Measurements from ENCODE around the gene STRBP.
"Not testable (repeated sequence)": the region's sequence is repeated elsewhere in the genome, so short reads cannot be mapped to it uniquely, and the experiment has no call there.

The STRBP gene

GRCh38 chr9:123191680-123192079 is 76.7 kb downstream of the STRBP start:
- no peak for DNase-seq

- DNase-seq = no peak
Observed at GRCh38 chr9:123191260-123191659, 77.1 kb downstream of the STRBP start.

GRCh38 chr9:123187131-123187530 is 81.3 kb downstream of the STRBP start:
- no peak for DNase-seq

GRCh38 chr9:123186029-123186428 is 82.4 kb downstream of the STRBP start:
- not testable (repeated sequence) for DNase-seq

GRCh38 chr9:123176949-123177348 is 91.4 kb downstream of the STRBP start:
- DNase-seq = no peak

- no peak for DNase-seq
Observed at GRCh38 chr9:123175854-123176629, 92.3 kb downstream of the STRBP start.

- no peak for DNase-seq
Observed at GRCh38 chr9:123174887-123175518, 93.4 kb downstream of the STRBP start.

- no peak for DNase-seq
Observed at GRCh38 chr9:123174079-123174478, 94.3 kb downstream of the STRBP start.

GRCh38 chr9:123169926-123170325 is 98.5 kb downstream of the STRBP start:
- peak in 1 of 51 donors; percentile 11 for DNase-seq

- DNase-seq = no peak
Observed at GRCh38 chr9:123168586-123168985, 99.8 kb downstream of the STRBP start.

- no peak for DNase-seq
Observed at GRCh38 chr9:123167474-123167873, 100.9 kb downstream of the STRBP start.

GRCh38 chr9:123165813-123166212 is 102.6 kb downstream of the STRBP start:
- DNase-seq = no peak

GRCh38 chr9:123164285-123164684 is 104.1 kb downstream of the STRBP start:
- no peak for DNase-seq

- no peak for DNase-seq
Observed at GRCh38 chr9:123162791-123163345, 105.5 kb downstream of the STRBP start.

GRCh38 chr9:123162360-123162759 is 106.0 kb downstream of the STRBP start:
- no peak for DNase-seq

GRCh38 chr9:123157221-123157620 is 111.2 kb downstream of the STRBP start:
- DNase-seq = no peak

- no peak for DNase-seq
Observed at GRCh38 chr9:123150708-123151503, 117.5 kb downstream of the STRBP start.

- DNase-seq = no peak
Observed at GRCh38 chr9:123149067-123149466, 119.3 kb downstream of the STRBP start.

GRCh38 chr9:123138163-123138562 is 130.2 kb downstream of the STRBP start:
- no peak for DNase-seq

GRCh38 chr9:123135430-123135829 is 133.0 kb downstream of the STRBP start:
- DNase-seq = no peak

GRCh38 chr9:123132696-123133095 is 135.7 kb downstream of the STRBP start:
- DNase-seq = no peak

- no peak for DNase-seq
Observed at GRCh38 chr9:123131993-123132392, 136.4 kb downstream of the STRBP start.
